Measurements from ENCODE around the gene SKIDA1. TPM values are rescaled to one million over a fixed set of nuclear protein-coding genes. Genes with fewer than 3 reads are reported as not detected.
"Not testable (repeated sequence)": the region's sequence is repeated elsewhere in the genome, so short reads cannot be mapped to it uniquely, and the experiment has no call there.

The SKIDA1 gene
- under 1 TPM; 0.11 to 0.36 TPM for total RNA-seq

- Mint-ChIP-seq H3K27me3 (peaks cover 41% of the 10 kb centered on the region), H3K4me3 (peak within 1 kb of the TSS; percentile 80), H3K9me3 (no peaks in the 10 kb centered on the region), H3K36me3 (ENCODE audit: low read depth) (no peaks in the 10 kb centered on the region), H3K4me1 (ENCODE audit: low read depth) (peaks cover 26% of the 10 kb centered on the region), H3K27ac (peak within 1 kb of the TSS; percentile 94)
- peak; percentile 65 for DNase-seq
- intact Hi-C loops (cut with micrococcal nuclease): no loop called here
- peak; percentile 70 for ATAC-seq
- ChIA-PET POLR2A (interaction anchor here (0.7 to 1.5 kb wide), 4 partner anchors 10 to 29 kb away, joined by 3 to 4 read pairs (median 4); no protein-coding TSS in a partner anchor), CTCF (interaction anchor here (4.0 kb wide), 1 partner anchor 29 kb away, joined by 20 read pairs; no protein-coding TSS in a partner anchor)
- TF ChIP-seq CTCF (IDR thresholded peaks at IDR 0.05): no peak
Measured at GRCh38 chr10:21525367-21526187, at the start of gene SKIDA1. Gene SKIDA1 (minus strand): TSS chr10:21525682. CDS start chr10:21517822, 7,860 bp downstream.

- H3K27ac Mint-ChIP-seq; H3K9me3 Mint-ChIP-seq; H3K27me3 Mint-ChIP-seq; intact Hi-C loops (cut with micrococcal nuclease); POLR2A ChIA-PET; ATAC-seq; CTCF ChIA-PET; DNase-seq; H3K4me3 Mint-ChIP-seq: not testable (repeated sequence)
- Mint-ChIP-seq H3K36me3 (ENCODE audit: low read depth) (peaks cover 33% of the 10 kb centered on the region), H3K4me1 (ENCODE audit: low read depth) (peaks cover 38% of the 10 kb centered on the region)
Measured at GRCh38 chr10:21574514-21574913, 49.0 kb upstream of the SKIDA1 start.

GRCh38 chr10:21572578-21572977 is 47.1 kb upstream of the SKIDA1 start:
- Mint-ChIP-seq H3K27ac (no peak overlapping the region), H3K27me3 (no peaks in the 10 kb centered on the region), H3K36me3 (ENCODE audit: low read depth) (peaks cover 32% of the 10 kb centered on the region), H3K4me3 (no peak overlapping the region), H3K9me3 (no peaks in the 10 kb centered on the region), H3K4me1 (ENCODE audit: low read depth) (peaks cover 34% of the 10 kb centered on the region)
- ATAC-seq (no peak), DNase-seq (no peak)
- CTCF ChIA-PET: no interaction called here
- no peak for TF ChIP-seq CTCF (IDR thresholded peaks at IDR 0.05)
- intact Hi-C loops (cut with micrococcal nuclease): no loop called here
- POLR2A ChIA-PET: no interaction called here

GRCh38 chr10:21570761-21571521 is 45.5 kb upstream of the SKIDA1 start:
- H3K27ac Mint-ChIP-seq: peak overlapping the region; percentile 50
- DNase-seq (no peak), ATAC-seq (no peak)
- CTCF ChIA-PET: no interaction called here
- no peak overlapping the region for H3K4me3 Mint-ChIP-seq
- POLR2A ChIA-PET: interaction anchor here (0.6 kb wide), 1 partner anchor 800 kb away, joined by 5 read pairs; no protein-coding TSS in a partner anchor
- H3K9me3 Mint-ChIP-seq: no peaks in the 10 kb centered on the region
- intact Hi-C loops (cut with micrococcal nuclease): no loop called here
- peaks cover 42% of the 10 kb centered on the region for H3K4me1 Mint-ChIP-seq (ENCODE audit: low read depth)
- TF ChIP-seq CTCF (IDR thresholded peaks at IDR 0.05): no peak
- H3K36me3 Mint-ChIP-seq (ENCODE audit: low read depth): peaks cover 35% of the 10 kb centered on the region
- no peaks in the 10 kb centered on the region for H3K27me3 Mint-ChIP-seq

- H3K4me3 Mint-ChIP-seq; ATAC-seq; H3K27ac Mint-ChIP-seq; H3K27me3 Mint-ChIP-seq; intact Hi-C loops (cut with micrococcal nuclease); CTCF ChIA-PET; POLR2A ChIA-PET; DNase-seq; H3K9me3 Mint-ChIP-seq: not testable (repeated sequence)
- Mint-ChIP-seq H3K36me3 (ENCODE audit: low read depth) (peaks cover 53% of the 10 kb centered on the region), H3K4me1 (ENCODE audit: low read depth) (peaks cover 13% of the 10 kb centered on the region)
Measured at GRCh38 chr10:21558984-21559383, 33.5 kb upstream of the SKIDA1 start.
